ENCODE results near the gene POLA1.

- TF ChIP-seq RAD21 (IDR thresholded peaks at IDR 0.05; ENCODE audit: low read depth): no peak
- no peak for TF ChIP-seq TCF12 (IDR thresholded peaks at IDR 0.05; ENCODE audit: low read depth)
- TF ChIP-seq FOXM1 (IDR thresholded peaks at IDR 0.05; ENCODE audit: borderline replicate concordance, low read depth): no peak
- no peak for TF ChIP-seq TAF1 (IDR thresholded peaks at IDR 0.05; ENCODE audit: low read depth)
- no peak for TF ChIP-seq MAX (IDR thresholded peaks at IDR 0.05)
- no peak for TF ChIP-seq EP300 (IDR thresholded peaks at IDR 0.05; ENCODE audit: borderline replicate concordance)
- TF ChIP-seq CREB1 (IDR thresholded peaks at IDR 0.05; ENCODE audit: low read depth): no peak
- no peak for TF ChIP-seq REST (IDR thresholded peaks at IDR 0.05; ENCODE audit: low read depth)
- no peak for TF ChIP-seq USF1 (IDR thresholded peaks at IDR 0.05)
- TF ChIP-seq CEBPB (IDR thresholded peaks at IDR 0.05): no peak
- no peak for TF ChIP-seq YY1 (IDR thresholded peaks at IDR 0.05; ENCODE audit: low read depth)
Measured at GRCh38 chrX:24890677-24891076, 197.0 kb downstream of the POLA1 start.

All from Ishikawa (cell line).